UCSD-AML1 (cell line): Measurements from ENCODE around the gene MACROD2.
"Not testable (repeated sequence)": the region's sequence is repeated elsewhere in the genome, so short reads cannot be mapped to it uniquely, and the experiment has no call there.

Experiments used
- DNase-seq: peaks from one replicate; lab custom pipeline; 2025; ENCODE audit not compliant: unreplicated experiment; lab: John Stamatoyannopoulos, UW

MACROD2 gene

DNA sequence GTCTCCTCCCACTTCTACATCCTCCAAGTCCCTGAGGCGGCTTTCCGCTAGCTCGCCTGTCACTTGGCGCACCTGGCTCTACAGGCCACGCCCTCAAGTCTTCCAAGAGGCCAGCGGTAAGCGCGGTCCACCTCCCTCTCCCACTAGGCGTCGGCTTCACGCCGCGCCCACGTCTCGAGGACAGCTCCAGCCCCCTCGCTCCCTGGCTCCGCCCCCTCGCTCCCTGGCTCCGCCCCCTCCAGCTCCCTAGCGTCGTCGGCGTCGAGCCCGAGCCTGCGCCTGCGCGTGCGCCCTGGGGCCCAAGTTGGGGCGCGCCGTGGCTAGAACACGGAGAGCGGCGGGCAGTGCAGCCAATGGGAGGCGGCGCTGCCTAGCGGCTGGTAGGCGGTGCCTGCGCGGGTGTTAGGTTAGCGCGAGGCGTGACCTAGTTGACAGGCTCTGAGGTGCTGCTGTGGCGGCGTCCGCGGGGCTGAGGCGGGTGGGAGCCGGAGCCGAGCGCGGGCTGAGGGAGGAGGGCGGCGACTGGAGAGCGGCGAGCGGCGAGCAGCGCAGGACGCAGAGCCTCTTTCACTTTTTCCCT is at the start of gene MACROD2:
TSS of gene MACROD2 (plus strand) at position 431 of the 580 bp plus-strand sequence.
- DNase-seq, result no peak

DNA sequence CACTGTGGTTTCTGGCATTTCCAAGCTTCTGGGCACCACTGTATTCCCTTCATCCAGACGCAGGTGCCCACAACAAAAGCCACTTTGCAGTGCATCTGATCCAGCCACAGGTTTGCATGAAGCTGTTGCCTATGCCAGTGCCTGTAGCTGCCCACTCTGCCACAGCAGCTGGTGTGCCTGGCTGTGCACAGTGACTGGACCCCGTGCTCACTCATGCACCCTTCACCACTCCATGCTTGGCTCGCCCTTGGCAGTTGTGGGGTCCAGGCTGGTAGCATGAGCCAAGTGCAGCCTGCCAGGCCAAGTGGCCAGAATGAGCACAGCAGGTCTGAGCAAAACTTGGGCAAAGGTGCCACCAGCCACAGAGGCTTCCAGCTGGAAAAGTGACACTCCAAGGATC is 47.6 kb upstream of the MACROD2 start:
- no peak for DNase-seq

DNA sequence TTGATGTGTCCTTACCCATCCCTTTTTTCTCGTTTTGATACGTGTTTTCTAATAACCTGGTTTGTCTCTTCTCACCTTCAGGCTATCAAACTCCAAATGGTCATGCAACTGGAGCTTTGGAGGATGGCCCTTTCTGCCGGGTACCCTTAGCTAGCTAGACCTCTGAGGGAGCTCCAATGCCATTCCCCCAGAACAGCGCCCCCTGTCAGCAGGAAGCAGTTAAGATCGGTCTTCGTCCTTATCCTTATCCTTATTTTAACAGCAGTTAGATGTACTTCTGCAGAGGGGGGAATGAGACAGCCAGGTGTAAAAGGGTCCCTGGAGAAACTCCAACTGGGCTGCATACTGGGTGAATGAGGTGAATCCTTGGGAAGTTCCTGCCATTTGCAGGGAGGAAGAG is 42.1 kb upstream of the MACROD2 start:
- no peak for DNase-seq

DNA sequence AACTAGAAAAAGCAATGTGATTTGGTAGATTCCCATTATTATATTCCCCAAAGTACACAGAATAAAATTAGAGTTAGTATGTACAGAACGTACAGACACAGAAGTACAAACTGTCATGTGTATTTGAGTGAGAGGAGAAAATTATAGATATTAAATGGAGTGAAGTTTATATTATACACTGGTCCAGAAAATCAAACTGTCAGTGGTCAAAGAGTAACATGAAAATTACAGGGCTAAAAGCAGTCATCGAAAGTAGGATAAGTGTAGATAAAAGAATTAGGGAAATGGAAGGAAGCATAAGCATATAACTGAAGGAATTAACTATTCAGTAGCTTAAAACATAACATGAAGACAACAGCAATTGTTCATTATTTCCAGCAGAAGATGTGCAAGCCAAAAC is 35.2 kb upstream of the MACROD2 start:
- no peak for DNase-seq

DNA sequence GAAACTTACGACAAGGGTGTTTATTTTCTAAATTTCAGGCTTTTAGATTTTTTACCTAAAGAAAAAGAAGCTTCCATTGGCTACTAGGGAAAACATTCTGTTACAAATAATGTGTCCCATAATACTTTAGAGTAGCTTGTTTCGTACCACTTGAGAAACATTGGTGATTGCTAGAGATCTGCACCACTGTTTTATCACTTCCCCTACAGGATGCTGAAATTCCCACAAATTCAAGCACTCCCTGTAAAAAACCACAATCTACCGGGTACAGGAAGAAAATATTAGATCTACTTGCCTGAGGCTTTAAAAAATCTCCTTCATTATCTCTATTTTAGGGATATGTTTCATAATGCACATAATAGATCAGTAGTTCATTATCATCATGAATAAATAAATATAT is 34.8 kb upstream of the MACROD2 start:
- DNase-seq, result no peak

DNA sequence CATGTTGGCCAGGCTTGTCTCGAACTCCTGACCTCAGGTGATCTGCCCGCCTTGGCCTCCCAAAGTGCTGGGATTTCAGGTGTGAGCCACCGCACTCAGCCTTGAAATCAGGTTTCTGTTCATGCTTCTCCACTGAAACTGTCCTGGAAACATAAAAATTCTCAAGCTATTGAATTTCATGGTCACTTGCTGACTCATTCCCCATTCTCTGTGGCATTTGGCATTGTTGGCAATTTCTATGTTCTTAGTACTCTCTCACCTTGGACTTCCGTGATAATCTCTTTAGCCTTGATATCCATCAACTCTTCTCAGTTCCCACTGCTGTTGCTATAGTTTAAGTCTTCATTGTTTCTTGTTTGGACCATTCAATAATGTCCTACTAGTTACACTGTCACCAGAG is 11.1 kb upstream of the MACROD2 start:
- no peak for DNase-seq

DNA sequence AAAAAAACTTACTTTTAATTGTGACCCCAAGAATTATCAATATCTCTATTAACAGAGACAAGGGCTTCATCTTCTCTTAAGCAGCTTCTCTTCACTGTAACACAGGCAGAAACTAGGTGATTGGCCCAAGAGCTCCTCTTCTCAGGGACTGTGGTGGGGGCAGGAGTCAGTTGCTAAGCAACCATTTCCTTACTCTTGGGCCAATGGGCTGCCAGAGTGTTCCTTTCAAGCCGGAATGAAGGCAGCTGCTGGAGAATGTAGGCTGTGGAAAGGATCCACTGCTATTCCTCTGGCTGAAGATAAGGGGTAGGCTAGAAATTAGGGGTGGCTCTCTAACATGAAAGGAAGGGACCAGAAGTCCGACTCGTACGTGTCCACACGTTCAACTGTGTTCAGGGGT is 4.9 kb upstream of the MACROD2 start, which contains the start of gene SEL1L2:
TSS of gene SEL1L2 (minus strand) at position 150 of the 400 bp plus-strand sequence. CDS start at position 70, 80 bp downstream.
- no peak for DNase-seq

DNA sequence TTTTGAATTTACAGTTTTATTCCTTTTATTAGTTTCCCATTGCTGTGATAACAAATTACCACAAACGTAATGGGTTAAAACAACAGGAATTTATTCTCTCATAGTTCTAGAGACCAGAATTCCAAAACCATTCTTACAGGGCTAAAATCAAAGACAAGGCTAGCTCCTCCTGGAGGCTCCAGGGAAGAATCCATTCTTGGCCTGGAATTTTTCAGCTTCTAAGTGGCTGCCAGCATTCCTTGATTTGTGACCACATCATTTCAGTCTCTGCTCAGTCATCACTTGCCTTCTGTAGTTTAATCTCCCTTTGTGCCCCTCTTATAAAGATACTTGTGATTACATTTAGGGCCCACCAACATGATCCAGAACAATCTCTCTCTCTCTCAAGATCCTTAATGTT is 4.0 kb upstream of the MACROD2 start:
- no peak for DNase-seq

DNA sequence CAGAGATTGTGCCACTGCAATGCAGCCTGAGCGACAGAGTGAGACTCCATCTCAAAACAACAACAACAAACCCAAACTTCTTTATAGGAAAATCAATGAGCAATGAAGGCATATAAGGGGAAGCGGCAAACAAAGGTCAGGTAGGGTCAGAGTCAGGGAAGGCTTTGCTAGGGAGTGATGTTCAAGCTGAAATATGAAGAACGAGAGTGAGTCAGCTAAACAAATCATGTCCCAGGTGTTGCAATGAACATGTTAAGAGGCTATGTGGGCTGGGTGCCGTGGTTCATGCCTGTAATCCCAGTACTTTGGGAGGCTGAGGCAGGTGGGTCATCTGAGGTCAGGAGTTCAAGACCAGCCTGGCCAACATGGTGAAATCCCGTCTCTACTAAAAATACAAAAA is 3.4 kb upstream of the MACROD2 start:
- DNase-seq, result not testable (repeated sequence)

DNA sequence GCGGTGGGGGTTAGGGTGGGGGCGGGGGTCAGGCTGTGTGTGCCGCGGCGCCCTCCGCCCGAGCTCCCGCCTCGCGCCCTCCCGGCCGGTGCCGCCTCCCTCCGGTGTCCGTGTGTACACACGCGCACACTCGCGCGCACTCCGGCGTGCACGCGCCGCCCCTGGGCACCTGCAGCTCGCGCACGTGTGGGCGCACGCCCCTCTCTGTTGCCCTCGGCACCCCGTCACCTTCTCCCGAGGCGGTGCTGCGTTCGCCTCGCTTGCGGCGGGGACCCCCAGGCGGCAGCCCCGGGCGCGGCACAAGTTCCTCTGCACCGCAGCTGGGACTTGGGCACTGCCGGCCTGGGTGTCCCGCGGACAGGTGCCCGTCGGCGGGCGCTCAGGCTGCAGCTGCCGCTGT is 525 bp downstream of the MACROD2 start:
- no peak for DNase-seq

DNA sequence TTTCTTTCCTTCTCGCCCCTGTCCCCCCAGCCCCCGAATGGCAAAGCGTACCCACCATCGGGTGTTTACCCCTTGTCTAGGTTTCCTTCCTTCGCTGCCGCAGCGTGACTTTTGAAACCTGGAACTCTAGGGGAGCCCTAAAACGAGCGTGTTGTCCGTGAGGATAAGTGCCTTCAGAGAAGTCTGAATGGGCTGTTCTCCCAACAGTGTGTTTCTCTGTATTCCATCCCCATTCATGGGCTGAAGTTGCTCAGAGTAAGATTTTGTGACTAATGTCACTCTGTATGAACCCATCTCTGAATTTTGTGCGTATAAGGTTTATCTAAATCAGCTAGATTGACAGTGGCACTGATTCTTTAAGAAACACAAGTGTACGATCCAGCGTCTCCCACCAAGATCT is 949 bp downstream of the MACROD2 start:
- no peak for DNase-seq

DNA sequence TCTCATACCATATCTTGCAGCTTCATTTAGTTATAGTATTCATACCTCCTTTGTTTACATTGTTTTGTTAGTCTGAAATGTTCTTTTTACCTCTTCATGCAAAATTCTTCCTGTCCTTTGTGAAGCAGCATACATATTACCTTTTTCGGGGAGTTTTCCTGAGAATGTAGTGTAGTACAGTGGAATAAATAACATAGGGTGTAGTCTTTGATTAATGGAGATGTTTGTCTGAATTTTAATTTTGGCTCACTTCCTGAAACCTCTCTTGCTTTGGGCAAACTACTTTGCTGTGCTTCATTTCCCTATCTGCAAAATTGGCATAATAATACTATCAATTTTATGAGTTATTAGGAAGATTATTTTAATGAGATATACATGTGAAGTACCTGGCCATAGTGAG is 5.6 kb downstream of the MACROD2 start:
- DNase-seq, result no peak

DNA sequence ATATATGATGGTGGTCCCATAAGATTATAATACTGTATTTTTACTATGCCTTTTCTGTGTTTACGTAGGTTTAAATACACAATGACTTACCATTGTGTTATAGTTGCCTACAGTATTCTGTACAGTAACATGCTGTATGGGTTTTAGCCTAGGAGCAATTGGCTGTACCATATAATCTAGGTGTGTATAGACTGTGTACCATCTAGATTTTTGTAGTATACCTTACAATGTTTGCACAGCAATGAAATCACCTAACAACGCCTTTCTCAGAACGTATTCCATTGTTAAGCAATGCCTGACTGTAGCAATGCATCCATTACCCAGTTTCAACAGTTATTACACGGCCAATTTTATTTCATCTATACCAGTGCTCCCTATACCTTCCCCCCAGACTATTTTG is 10.7 kb downstream of the MACROD2 start:
- DNase-seq, result no peak

DNA sequence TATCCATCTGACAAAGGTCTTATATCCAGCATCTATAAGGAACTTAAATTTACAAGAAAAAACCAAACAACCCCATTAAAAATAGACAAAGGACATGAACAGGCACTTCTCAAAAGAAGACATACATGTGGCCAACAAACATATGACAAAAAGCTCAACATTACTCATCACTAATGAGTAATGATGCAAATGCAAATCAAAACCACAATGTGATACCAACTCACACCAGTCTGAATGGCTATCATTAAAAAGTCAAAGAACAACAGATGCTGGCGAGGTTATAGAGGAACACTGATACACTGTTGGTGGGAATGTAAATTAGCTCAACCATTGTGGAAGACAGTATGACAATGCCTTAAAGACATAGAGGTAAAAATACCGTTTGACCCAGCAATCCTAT is 13.9 kb downstream of the MACROD2 start:
- DNase-seq, result no peak

DNA sequence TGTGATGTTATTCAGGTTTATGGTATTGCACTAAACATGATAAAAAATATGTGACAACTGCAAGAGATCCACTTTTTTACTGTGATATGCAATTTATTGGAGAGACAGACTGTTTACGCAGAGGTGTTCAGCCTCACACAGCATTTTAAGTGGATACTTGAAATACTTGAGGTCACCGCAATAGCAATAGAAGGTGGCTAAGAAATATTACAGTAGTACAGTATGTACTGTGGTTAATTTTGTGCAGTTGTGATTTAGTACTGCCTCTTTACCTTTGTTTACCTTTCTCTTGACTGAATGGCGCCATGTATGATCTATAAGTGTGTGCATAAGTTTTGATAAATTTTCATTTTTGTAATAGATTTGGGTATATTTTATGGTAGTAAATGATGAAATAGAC is 17.4 kb downstream of the MACROD2 start:
- DNase-seq, result no peak

DNA sequence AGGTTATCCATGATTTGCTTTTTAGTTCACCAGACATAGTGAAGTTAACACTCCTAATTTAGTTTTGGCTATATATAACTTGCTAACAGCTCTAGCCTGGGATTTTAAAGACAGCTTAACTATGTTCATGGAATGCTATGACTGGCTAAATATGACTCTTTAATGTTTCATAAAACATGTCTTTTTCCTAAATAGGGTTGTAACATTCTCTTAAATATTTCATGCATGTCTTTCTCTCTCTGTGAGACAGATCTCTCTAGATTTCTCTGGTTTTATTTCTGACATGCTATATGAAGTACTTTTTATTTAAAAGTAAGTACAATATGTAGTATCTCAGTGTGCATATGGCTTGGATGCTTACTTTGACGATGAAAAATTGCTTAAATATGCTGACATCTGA is 35.7 kb downstream of the MACROD2 start:
- no peak for DNase-seq

DNA sequence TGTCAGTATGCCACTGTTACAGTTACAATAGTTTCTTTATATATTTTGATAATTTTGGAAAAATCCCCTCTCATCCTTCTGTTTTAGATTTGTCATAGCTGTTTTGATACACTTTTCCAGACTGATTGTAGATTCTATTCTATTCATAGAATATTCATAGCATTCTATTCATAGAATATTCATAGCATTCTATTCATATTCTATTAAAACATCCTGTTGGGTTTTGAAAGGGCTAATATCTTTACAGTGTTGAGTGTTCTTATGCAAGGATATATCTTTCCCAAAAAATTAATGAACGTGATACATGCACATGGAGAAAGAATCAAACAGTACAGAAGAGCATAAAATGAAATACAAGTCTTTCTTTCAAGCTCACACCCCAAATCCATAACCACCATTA is 38.0 kb downstream of the MACROD2 start:
- no peak for DNase-seq

DNA sequence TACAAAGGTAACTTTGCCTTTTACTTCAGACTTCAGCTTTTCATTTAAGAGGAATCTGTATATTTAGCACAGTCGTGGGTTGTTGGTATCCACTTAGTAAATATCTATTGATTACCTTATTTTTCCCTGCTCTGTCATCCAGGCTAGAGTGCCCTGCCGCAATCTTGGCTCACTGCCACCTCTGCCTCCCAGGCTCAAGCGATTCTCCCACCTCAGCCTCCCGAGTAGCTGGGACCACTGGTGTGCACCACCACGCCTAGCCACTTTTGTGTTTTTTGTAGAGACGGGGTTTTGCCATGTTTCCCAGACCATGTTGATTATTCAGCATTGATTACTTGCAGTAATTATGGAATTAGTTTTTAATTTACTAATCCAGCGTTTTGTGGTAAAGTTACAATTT is 41.3 kb downstream of the MACROD2 start:
- DNase-seq, result no peak

DNA sequence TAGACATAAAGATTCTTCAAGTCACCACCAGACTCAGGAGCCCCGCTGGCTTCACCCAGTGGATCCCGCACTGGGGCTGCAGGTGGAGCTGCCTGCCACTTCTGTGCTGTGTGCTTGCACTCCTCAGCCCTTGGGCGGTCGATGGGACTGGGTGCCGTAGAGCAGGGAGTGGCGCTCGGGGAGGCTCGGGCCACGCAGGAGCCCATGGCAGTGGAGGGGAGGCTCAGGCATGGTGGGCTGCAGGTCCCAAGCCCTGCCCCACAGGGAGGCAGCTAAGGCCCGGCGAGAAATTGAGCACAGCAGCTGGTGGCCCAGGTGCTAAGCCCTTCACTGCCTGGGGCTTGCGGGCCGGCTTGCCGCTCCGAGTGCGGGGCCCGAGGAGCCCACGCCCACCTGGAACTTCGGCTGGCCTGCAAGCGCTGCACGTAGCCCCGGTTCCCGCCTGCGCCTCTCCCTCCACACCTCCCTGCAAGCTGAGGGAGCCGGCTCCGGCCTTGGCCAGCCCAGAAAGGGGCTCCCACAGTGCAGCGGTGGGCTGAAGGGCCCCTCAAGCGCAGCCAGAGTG is 49.5 kb downstream of the MACROD2 start:
- not testable (repeated sequence) for DNase-seq

DNA sequence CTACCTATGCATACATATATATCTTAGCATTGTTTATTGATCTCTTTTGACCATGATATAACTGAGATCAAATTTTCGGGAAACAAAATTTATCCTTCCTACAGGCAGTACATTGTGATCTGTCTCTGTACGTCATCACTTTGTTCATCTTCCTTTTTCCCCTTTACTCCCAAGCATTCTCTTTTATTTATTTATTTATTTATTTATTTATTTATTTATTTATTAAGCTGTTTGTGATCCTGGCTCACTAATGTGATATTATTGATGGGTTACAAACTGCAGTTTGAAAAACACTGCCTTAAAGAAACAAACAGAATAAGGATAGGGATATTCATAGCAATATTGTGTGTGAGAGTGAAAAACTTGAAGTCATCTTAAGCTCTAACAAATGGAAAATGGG is 51.2 kb downstream of the MACROD2 start:
- DNase-seq, result no peak

DNA sequence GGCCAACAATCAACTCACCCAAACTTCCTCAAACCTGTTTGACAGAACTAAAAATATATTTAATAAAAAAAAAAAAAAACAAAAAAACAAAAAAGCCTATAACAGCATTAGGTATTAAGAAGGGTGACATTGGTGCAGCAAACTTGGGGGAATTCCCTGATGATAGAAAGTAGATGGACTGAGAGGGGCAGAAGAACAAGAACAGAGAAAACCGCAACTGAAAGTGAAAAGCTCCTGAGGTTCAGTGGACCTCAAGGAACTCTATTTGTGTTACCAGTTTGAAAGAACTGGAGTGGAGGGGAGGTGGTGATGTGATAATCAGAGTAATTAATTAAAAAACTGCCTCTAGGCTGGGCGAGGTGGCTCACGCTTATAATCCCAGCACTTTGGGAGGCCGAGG is 53.8 kb downstream of the MACROD2 start:
- DNase-seq, result no peak

DNA sequence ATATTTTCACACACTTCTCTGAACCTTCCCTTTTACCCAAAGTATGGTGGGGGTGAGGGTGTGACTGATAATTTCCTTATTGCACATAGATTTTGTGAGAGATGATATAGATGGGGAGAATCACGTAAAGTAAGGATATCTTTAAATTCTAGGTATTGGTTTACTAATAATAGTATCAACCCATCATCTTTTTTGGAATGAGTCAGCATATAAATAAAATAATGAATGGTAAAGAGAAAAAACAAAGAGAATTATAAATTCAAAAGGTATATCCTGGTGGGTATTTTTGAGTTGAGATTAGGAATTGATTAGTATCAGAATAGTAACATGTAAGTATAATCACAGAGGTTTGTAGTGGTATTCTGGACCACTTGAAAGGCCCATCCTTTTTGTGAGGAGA is 56.1 kb downstream of the MACROD2 start:
- no peak for DNase-seq

DNA sequence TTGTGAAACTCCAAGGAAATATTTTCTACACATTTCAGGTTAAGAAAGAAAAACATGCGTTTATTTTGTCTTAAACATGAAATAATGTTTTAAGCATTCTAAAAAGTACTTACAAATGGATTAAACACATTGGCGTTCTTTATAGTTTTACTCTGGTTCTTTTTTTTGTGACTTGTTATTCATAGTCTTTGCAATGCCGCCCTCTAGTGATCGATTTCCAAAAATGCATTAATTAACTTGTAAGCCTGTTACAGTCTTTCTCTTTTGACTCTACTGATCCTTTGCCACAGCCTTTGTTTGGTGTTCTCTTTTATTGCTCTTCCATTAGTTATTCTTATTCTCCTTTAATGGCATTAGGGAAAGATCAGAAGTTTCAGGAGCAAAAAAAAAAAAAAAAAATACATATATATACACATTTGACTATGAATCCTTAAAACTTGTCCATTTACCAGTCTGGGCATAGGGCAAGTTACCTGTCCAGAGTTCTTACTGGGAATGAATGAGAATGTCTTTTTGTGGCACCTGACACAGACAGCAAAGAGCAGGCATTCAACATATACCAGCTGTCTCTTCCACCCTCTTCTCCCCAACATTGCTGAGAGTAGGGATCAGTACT is 59.9 kb downstream of the MACROD2 start:
- no peak for DNase-seq
